Measurements from ENCODE around the gene WWOX. TPM values are rescaled to one million over a fixed set of nuclear protein-coding genes. Genes with fewer than 3 reads are reported as not detected.

WWOX gene
- total and polyA plus RNA-seq, 2 of the 13 experiments (the other 11 are each of a cell fraction or from before 2014, with no cell fraction given), result 9.1 to 37.4 TPM

GRCh38 chr16:78257376-78257728 lies 157.9 kb downstream of the WWOX start (continued):
- TF ChIP-seq ZNF281 (CRISPR knock-in tag; IDR thresholded peaks at IDR 0.05; ENCODE audit: borderline replicate concordance) (no peak), KIAA2018 (CRISPR knock-in tag; IDR thresholded peaks at IDR 0.05; ENCODE audit: borderline replicate concordance) (no peak), HDAC6 (IDR thresholded peaks at IDR 0.05; ENCODE audit: low read depth, low read length) (no peak), MXI1 (IDR thresholded peaks at IDR 0.05; ENCODE audit: borderline replicate concordance, low read depth, low read length) (no peak)
